T-cell (primary cell): ENCODE results near the gene ATF7IP. TPM values are rescaled to one million over a fixed set of nuclear protein-coding genes. Genes with fewer than 3 reads are reported as not detected.
A peak's percentile ranks its signal among the peaks of the same experiment; 100 is the strongest.

ENCODE experiments used
- ATAC-seq, 4 experiments: fragments of 200-7000 bp in 3 of 4; fragments of 150-1000 bp in 1 of 4; cut with Tn5 transposase; replicated peaks in 1 of 4; 1 replicate in 3 of 4; 2 replicates in 1 of 4; pipeline ENCODE4 v1.10.0; 2021; ENCODE audit warnings: moderate library complexity in 3 of 4, mild to moderate bottlenecking in 2 of 4, moderate number of reproducible peaks in 1 of 4
- CTCF ChIA-PET, 2 donors: fragments of 300-600 bp; sonication (Branson Sonifier 250); formaldehyde crosslinking; loops; one replicate each; lab custom pipeline; 2022; ENCODE audit warnings: antibody characterized with exemption in 2 of 2; lab: Charles Lee
- POLR2A ChIA-PET, 2 donors: fragments of 300-600 bp; sonication (Branson Sonifier 250); formaldehyde crosslinking; loops; one replicate each; lab custom pipeline; 2022; ENCODE audit warnings: antibody characterized with exemption in 2 of 2; lab: Charles Lee
- DNase-seq, 35 experiments: peaks; one replicate each; pipeline versions ENCODE4 v3.0.0 to v3.0.0-alpha.2; 2013 to 2023
- H3K27ac ChIP-seq: one replicate; pipeline ENCODE4 v1.5.1; 2013; ENCODE audit warnings: low read length
- H3K27me3 ChIP-seq, 2 experiments: replicated peaks in 1 of 2; 1 replicate in 1 of 2; 2 replicates in 1 of 2; pipeline versions ENCODE4 v1.6.1 to v1.7.0; 2013; ENCODE audit warnings: low read length in 1 of 2, mixed read lengths in 1 of 2; ENCODE audit not compliant: control insufficient read depth in 2 of 2, insufficient read depth in 2 of 2; ENCODE audit errors: extremely low read depth in 1 of 2
- H3K36me3 ChIP-seq, 2 donors: 1 replicate in 1 of 2; 2 replicates in 1 of 2; pipeline versions ENCODE4 v1.6.1 to v1.7.0; 2013; ENCODE audit warnings: low read length in 1 of 2; ENCODE audit not compliant: control insufficient read depth in 2 of 2, insufficient read depth in 1 of 2; ENCODE audit errors: extremely low read depth in 1 of 2
- H3K4me1 ChIP-seq, 2 experiments: 1 replicate in 1 of 2; 2 replicates in 1 of 2; pipeline versions ENCODE4 v1.6.1 to v1.7.0; 2013; ENCODE audit warnings: low read length in 2 of 2, mixed read lengths in 1 of 2; ENCODE audit not compliant: insufficient read depth in 2 of 2, control insufficient read depth in 1 of 2; ENCODE audit errors: extremely low read depth in 1 of 2
- H3K4me3 ChIP-seq, 2 donors: 1 replicate in 1 of 2; 2 replicates in 1 of 2; pipeline versions ENCODE4 v1.5.1 to v1.7.0; 2013; ENCODE audit warnings: mild to moderate bottlenecking in 2 of 2, low read length in 1 of 2, moderate library complexity in 1 of 2; ENCODE audit not compliant: control insufficient read depth in 1 of 2; ENCODE audit errors: extremely low read depth in 1 of 2
- H3K9me3 ChIP-seq: 2 replicates; pipeline ENCODE4 v1.7.0; 2013
- H3K27ac Mint-ChIP-seq, 2 donors: one replicate each; pipeline ENCODE4 v1.8.0; 2020 to 2021; ENCODE audit warnings: mild to moderate bottlenecking in 2 of 2, mixed read lengths in 2 of 2
- H3K27me3 Mint-ChIP-seq, 2 donors: one replicate each; pipeline ENCODE4 v1.8.0; 2021 to 2022; ENCODE audit warnings: mixed read lengths in 2 of 2
- H3K36me3 Mint-ChIP-seq: one replicate; pipeline ENCODE4 v1.8.0; 2021; ENCODE audit warnings: mixed read lengths
- H3K4me1 Mint-ChIP-seq, 3 donors: one replicate each; pipeline ENCODE4 v1.8.0; 2020 to 2022; ENCODE audit warnings: mixed read lengths in 3 of 3, mild to moderate bottlenecking in 1 of 3
- H3K4me3 Mint-ChIP-seq, 3 donors: one replicate each; pipeline ENCODE4 v1.8.0; 2020 to 2022; ENCODE audit warnings: mild to moderate bottlenecking in 3 of 3, mixed read lengths in 3 of 3, moderate library complexity in 3 of 3
- H3K9me3 Mint-ChIP-seq, 3 donors: one replicate each; pipeline ENCODE4 v1.8.0; 2020 to 2022; ENCODE audit warnings: mixed read lengths in 3 of 3
- WGBS: methylation state at CpG from one replicate; pipeline ENCODE4 v1.1.5; 2013; ENCODE audit warnings: missing lambda C conversion rate; ENCODE audit not compliant: insufficient coverage; 5-methylcytosine and 5-hydroxymethylcytosine counted together
- total RNA-seq, 35 experiments: library from RNA in 6 of 35; stranded (reverse) in 6 of 35; fragments of 120-200 nt in 1 of 35; gene quantifications; one replicate each; pipeline versions ENCODE4 v1.2.1 to v1.2.4 and lab custom pipeline; 2013 to 2026

ATF7IP gene
- total RNA-seq, 5 donors from 2014 or later (not counting 1 experiment from before 2014, with no cell fraction given) = 112 to 165 (median 147) TPM

DNA sequence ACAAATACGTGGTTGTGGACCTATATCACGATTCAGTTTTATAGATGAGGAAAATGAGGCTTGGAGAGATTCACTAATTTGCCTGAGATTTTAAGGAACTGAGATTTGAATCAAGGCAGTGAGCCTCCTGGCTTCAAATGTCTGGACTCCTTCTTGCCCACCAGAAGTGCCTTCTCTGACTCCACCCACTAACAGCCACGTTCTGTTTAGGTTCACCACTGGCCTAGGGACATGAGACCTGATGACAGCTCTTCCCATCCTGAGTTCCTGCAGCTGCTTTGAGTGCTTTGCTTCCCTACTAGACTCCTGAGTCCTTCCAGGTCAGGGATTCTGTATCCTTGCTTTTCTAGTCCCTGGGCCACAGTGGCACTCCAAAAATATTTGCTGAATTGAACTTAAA is 145.1 kb downstream of the ATF7IP start:
- CTCF ChIA-PET = no interaction called here
- no peak overlapping the region for H3K4me3 ChIP-seq
- H3K36me3 Mint-ChIP-seq = peaks cover 2% of the 10 kb centered on the region
- H3K4me3 Mint-ChIP-seq = no peak overlapping the region
- H3K36me3 ChIP-seq = no peaks in the 10 kb centered on the region
- H3K4me1 ChIP-seq = no peaks in the 10 kb centered on the region
- WGBS = 76% methylated on average over 3 of the region's 3 CpGs
- no peak for ATAC-seq
- POLR2A ChIA-PET = no interaction called here
- H3K9me3 Mint-ChIP-seq = no peaks in the 10 kb centered on the region
- H3K9me3 ChIP-seq = no peaks in the 10 kb centered on the region
- H3K27ac Mint-ChIP-seq = no peak overlapping the region
- no peaks in the 10 kb centered on the region for H3K27me3 ChIP-seq
- H3K27ac ChIP-seq = no peak overlapping the region
- no peaks in the 10 kb centered on the region for H3K27me3 Mint-ChIP-seq
- H3K4me1 Mint-ChIP-seq = no peaks in the 10 kb centered on the region
- no peak for DNase-seq

DNA sequence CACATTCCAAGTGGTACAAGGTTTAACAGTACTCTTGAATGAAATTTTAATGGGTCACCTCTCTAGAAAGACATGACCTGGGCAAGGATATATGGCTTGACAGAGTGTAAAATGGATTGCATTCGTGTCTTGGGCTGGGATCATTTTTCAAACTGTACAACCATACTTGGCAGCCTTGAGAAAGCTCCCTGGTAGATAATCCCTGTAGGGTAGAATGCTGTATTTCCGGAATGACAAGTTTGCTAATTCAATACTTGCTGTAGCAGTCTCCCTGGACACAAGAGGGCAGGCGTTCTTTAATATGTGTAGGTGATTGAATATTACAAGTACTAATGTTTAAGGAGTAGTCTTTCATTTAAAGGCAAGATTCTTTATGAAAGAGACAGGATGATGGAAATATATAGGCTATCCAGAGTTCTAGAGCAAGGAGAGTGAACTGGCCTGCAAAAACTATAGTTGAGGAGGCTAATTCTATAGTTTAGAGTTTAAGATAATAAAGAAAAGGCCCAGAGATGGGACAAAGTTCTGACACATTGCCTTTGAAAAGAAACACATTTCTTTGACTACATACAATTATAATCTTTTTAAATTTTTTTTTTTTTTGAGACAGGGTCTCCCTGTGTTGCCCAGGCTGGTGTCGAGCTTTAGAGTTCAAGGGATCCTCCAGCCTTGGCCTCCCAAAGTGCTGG is 148.8 kb downstream of the ATF7IP start:
- ATAC-seq (no peak), DNase-seq (peak in 1 of 35 experiments; percentile 18)
- Mint-ChIP-seq H3K4me3 (no peak overlapping the region), H3K27ac (no peak overlapping the region), H3K27me3 (no peaks in the 10 kb centered on the region), H3K36me3 (no peaks in the 10 kb centered on the region), H3K4me1 (no peaks in the 10 kb centered on the region), H3K9me3 (no peaks in the 10 kb centered on the region)
- Histone ChIP-seq H3K4me1 (no peaks in the 10 kb centered on the region), H3K9me3 (no peaks in the 10 kb centered on the region), H3K4me3 (no peak overlapping the region), H3K27ac (no peak overlapping the region), H3K27me3 (no peaks in the 10 kb centered on the region), H3K36me3 (no peaks in the 10 kb centered on the region)
- WGBS = no CpG with 5 or more reads among the region's 4 CpGs
- CTCF ChIA-PET = interaction anchor here (0.6 to 1.6 kb wide), 2 partner anchors 106 to 768 kb away, joined by 5 read pairs; no protein-coding TSS in a partner anchor
- POLR2A ChIA-PET = interaction anchor here in 1 of 2 donors (0.5 kb wide), 1 partner anchor 417 kb away, joined by 5 read pairs; no protein-coding TSS in a partner anchor

DNA sequence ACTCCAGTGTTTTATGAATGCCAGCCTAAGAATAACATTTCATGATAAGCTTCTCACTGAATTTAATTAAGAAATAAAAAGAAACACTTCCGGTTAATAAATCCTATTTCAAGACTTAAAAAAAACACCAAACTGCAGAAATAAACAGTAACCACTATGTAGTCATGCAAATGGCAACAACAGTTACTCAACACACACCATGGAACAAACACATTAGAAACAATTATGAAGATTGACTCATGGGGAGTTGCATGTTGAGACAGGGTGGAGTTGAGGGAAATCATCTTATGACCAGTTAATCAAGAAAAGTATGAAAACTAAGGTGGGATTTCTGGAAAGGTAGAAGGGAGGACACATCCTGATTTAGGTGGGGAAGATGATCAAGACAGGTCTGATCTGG is 149.5 kb downstream of the ATF7IP start:
- H3K4me1 Mint-ChIP-seq = no peaks in the 10 kb centered on the region
- no peaks in the 10 kb centered on the region for H3K36me3 ChIP-seq
- POLR2A ChIA-PET = no interaction called here
- H3K9me3 ChIP-seq = no peaks in the 10 kb centered on the region
- CTCF ChIA-PET = interaction anchor here (0.6 to 1.6 kb wide), 2 partner anchors 105 to 767 kb away, joined by 5 read pairs; no protein-coding TSS in a partner anchor
- no peak overlapping the region for H3K4me3 ChIP-seq
- no peak overlapping the region for H3K27ac Mint-ChIP-seq
- no CpG with 5 or more reads among the region's 1 CpG for WGBS
- no peaks in the 10 kb centered on the region for H3K27me3 ChIP-seq
- peaks cover 0 to 5% (median 0%) of the 10 kb centered on the region in 3 donors for H3K9me3 Mint-ChIP-seq
- DNase-seq (no peak), ATAC-seq (no peak)
- no peaks in the 10 kb centered on the region for H3K27me3 Mint-ChIP-seq
- no peak overlapping the region for H3K27ac ChIP-seq
- H3K36me3 Mint-ChIP-seq = no peaks in the 10 kb centered on the region
- no peak overlapping the region for H3K4me3 Mint-ChIP-seq
- no peaks in the 10 kb centered on the region for H3K4me1 ChIP-seq

DNA sequence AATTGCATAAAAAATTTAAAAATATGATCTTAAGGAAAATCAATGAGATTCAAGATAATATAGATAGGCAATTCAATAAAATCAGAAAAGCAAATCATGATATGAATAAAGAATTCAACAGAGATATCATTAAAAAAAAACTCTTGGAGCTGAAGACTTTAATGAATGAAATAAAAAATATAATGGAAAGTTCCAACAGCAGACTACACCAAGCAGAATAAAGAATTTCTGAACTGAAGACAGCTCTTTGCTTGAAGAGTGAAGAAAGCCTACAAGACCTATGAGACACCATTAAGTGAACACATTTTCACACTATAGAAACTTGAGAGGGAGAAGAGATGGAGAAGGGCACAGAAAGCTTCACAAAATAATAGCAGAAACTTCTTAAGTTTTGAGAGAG is 156.3 kb downstream of the ATF7IP start:
- DNase-seq (no peak), ATAC-seq (no peak)
- Histone ChIP-seq H3K4me1 (no peaks in the 10 kb centered on the region), H3K27me3 (no peaks in the 10 kb centered on the region), H3K4me3 (no peak overlapping the region), H3K36me3 (no peaks in the 10 kb centered on the region), H3K9me3 (no peaks in the 10 kb centered on the region), H3K27ac (no peak overlapping the region)
- H3K4me1 Mint-ChIP-seq = no peaks in the 10 kb centered on the region
- H3K9me3 Mint-ChIP-seq = peaks cover 34 to 53% (median 38%) of the 10 kb centered on the region in 3 donors
- no peak overlapping the region for H3K27ac Mint-ChIP-seq
- no peak overlapping the region for H3K4me3 Mint-ChIP-seq
- ChIA-PET CTCF (no interaction called here), POLR2A (no interaction called here)
- peaks cover 0 to 5% of the 10 kb centered on the region in 2 donors for H3K27me3 Mint-ChIP-seq
- H3K36me3 Mint-ChIP-seq = peaks cover 13% of the 10 kb centered on the region

DNA sequence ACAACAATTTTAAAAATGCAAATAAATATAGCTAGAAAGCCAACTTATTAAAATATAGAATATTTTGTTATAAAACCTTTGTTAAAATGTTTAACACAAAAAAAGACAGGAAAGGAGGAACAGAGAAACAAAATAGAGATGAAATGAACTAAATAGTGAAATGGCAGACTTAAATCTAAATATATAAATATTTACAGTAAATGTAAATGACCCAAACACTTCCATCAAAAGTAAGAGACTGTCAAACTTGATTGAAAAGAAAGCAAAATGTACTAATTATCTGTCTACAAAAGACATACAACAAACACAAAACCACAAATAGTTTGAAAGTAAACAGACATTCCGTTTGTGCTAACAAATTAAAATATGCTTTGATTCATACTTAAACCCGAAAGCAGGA is 160.5 kb downstream of the ATF7IP start:
- no peak overlapping the region for H3K4me3 Mint-ChIP-seq
- Histone ChIP-seq H3K27me3 (no peaks in the 10 kb centered on the region), H3K4me3 (no peak overlapping the region), H3K27ac (no peak overlapping the region), H3K9me3 (no peaks in the 10 kb centered on the region), H3K4me1 (no peaks in the 10 kb centered on the region), H3K36me3 (no peaks in the 10 kb centered on the region)
- H3K36me3 Mint-ChIP-seq = peaks cover 13% of the 10 kb centered on the region
- ATAC-seq (no peak), DNase-seq (no peak)
- no peaks in the 10 kb centered on the region for H3K4me1 Mint-ChIP-seq
- WGBS = 83% methylated on average over 1 of the region's 2 CpGs
- CTCF ChIA-PET = no interaction called here
- POLR2A ChIA-PET = no interaction called here
- peaks cover 32 to 44% (median 34%) of the 10 kb centered on the region in 3 donors for H3K9me3 Mint-ChIP-seq
- peaks cover 0 to 5% of the 10 kb centered on the region in 2 donors for H3K27me3 Mint-ChIP-seq
- H3K27ac Mint-ChIP-seq = no peak overlapping the region

DNA sequence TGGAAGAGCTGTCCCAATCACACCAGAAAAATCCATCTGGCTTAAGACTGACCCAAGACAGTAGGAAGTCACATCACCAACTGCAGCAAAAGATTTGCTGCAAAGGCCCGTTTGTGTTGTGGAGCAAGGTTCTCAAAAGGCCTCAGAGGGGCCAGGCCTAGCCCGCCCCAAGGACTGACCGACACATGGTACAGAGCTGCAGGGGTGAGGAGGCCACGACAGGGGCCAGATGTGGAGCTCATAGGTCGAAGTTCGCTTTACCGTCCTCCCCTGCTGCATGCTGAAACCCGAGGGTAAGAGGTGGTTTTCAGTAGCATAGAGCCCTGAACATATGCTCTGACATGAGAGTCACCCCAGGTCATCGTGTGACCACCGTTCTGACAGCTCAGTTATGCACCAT is 166.7 kb downstream of the ATF7IP start:
- H3K27ac ChIP-seq = no peak overlapping the region
- ATAC-seq (no peak), DNase-seq (no peak)
- no peak overlapping the region for H3K27ac Mint-ChIP-seq
- no peaks in the 10 kb centered on the region for H3K36me3 Mint-ChIP-seq
- H3K27me3 ChIP-seq = peaks cover 0 to 2% of the 10 kb centered on the region in 2 experiments
- H3K36me3 ChIP-seq = no peaks in the 10 kb centered on the region
- no peaks in the 10 kb centered on the region for H3K9me3 ChIP-seq
- 84% methylated on average over 10 of the region's 10 CpGs for WGBS
- ChIA-PET POLR2A (no interaction called here), CTCF (no interaction called here)
- peaks cover 0 to 2% of the 10 kb centered on the region in 2 donors for H3K27me3 Mint-ChIP-seq
- no peaks in the 10 kb centered on the region for H3K4me1 ChIP-seq
- no peak overlapping the region for H3K4me3 ChIP-seq
- H3K9me3 Mint-ChIP-seq = no peaks in the 10 kb centered on the region
- H3K4me3 Mint-ChIP-seq = no peak overlapping the region
- H3K4me1 Mint-ChIP-seq = no peaks in the 10 kb centered on the region
